GM13977 (cell line): ENCODE results near the gene KLHDC2.
"Not testable (repeated sequence)": the region's sequence is repeated elsewhere in the genome, so short reads cannot be mapped to it uniquely, and the experiment has no call there.

Experiments
- DNase-seq: peaks from one replicate; pipeline ENCODE4 v3.0.0; 2012; ENCODE audit warnings: low spot score
- CTCF ChIP-seq: IDR thresholded peaks from 2 replicates; pipeline ENCODE4 v1.5.1; 2012; ENCODE audit warnings: mild to moderate bottlenecking, control low read depth; ENCODE audit not compliant: insufficient read depth; ENCODE audit errors: extremely low read depth, missing control alignments
- in situ Hi-C: fragments of 300-500 bp; cut with MboI; formaldehyde crosslinking; loops from one replicate; pipeline ENCODE4 v1.12.0; 2022; ENCODE audit warnings: low sequenced_read_pairs, low pct_unique_long_range_greater_than_20kb, mixed read lengths, inconsistent platforms; ENCODE audit not compliant: unreplicated experiment

Gene KLHDC2

DNA sequence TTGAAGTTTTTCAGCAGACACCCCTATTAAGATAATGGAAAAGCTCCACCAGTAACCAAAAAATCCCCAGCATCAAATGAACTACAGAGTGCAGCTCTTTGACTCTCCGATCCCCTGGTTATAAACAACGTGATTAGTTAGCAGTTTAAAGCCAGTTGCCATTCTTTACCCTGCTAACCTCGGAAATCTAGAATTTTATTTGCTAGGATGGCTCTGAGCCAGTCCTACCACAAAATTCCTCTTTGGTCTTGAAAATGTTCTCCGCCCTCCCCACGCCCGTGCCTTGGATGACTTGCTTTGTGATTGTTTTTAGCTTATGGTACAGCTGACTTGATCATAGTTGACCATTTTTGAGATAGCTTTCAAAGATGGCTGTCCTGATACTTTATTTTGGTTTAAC lies 1.2 kb downstream of the KLHDC2 start:
- DNase-seq = no peak

DNA sequence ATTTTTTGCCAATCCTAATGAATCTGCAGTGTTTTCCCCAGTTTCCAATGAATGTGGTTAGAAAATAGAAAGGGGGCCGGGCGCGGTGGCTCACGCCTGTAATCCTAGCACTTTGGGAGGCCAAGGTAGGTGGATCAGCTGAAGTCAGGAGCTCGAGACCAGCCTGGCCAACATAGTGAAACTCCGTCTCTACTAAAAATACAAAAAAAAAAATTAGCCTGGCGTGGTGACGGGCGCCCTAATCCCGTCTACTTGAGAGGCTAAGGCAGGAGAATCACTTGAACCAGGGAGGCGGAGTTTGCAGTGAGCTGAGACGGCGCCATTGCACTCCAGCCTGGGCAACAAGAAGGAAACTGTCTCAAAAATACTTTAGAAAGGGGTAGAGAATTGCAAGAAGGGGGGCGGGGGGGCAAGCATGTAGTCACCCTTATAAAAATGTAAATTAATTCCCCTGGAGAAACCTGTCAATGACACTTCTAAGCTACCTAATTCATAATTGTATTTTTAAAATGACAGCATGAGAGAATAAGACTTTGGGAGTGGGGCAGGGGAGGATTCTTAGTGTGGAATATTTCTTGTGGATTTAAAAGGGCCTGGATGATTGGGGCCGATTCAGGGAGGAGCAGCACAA lies 1.7 kb downstream of the KLHDC2 start:
- in situ Hi-C loops = no loop called here
- no peak for TF ChIP-seq CTCF
- no peak for DNase-seq

More for the DNA sequence above, 1.2 kb downstream of the KLHDC2 start:
- in situ Hi-C loops = no loop called here
- no peak for TF ChIP-seq CTCF

DNA sequence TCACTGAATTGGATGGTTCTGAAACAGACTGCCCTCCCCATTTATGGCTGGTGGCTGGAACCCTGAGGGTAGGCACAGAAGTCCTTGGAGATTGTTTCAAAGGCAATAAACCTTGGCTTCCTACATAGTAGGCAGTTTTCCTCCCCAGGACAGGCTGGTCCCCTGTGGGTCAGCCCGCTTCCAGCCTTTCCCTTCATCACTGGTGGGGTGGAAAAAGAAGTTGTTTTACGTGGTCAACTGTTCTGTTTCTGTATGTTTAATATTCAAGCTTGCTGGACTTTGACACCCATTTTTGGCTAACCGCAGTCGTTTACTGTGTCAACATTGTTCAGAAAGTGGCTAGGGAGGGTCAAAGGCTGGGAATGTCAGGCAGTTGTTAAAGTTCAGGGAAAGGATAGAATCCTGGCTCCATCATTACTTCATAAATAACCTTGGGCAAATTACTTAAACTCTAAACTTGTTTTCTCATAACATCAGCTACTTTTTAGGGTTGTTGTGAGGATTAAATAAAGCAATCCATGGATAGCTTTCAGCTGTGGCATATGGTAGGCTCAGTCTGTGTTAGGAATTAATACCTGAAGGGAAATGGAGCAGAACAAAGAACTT lies 2.4 kb downstream of the KLHDC2 start:
- in situ Hi-C loops = no loop called here
- DNase-seq = no peak
- no peak for TF ChIP-seq CTCF

DNA sequence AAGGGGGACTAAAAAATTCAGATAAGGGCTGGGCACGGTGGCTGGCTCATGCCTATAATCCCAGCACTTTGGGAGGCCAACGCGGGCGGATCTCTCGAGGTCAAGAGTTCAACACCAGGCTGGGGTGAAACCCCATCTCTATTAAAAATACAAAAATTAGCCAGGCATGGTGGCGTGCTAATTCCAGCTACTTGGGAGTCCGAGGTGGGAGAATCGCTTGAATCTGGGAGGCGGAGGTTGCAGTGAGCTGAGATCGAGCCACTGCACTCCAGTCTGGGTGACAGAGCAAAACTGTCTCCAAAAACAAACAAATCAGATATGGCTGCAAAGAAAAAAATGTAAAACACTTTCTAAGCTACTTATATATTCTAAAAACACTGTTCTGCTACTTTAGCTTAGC lies 3.7 kb downstream of the KLHDC2 start:
- in situ Hi-C loops, DNase-seq: not testable (repeated sequence)

- in situ Hi-C loops = no loop called here
- no peak for TF ChIP-seq CTCF
- DNase-seq = no peak
Observed at GRCh38 chr14:49774106-49774505, 6.2 kb downstream of the KLHDC2 start.

DNA sequence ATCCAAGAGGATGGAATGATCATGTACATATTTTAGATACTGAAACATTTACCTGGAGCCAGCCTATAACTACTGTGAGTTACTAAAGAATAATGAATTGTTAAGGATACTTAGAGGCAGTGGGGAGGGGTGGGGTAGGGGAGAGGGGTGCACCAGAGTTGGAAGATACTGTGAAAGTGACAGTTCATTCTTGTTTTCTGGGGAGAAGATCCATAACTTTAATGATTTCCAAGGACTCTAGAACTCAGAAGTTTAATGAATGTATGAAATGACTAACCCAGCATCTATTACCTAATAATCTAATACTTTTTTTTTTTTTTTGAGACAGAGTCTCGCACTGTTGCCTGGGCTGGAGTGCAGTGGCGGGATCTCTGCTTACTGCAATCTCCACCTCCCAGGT lies 10.5 kb downstream of the KLHDC2 start:
- in situ Hi-C loops = no loop called here
- DNase-seq = no peak
- TF ChIP-seq CTCF = no peak

- in situ Hi-C loops, DNase-seq: not testable (repeated sequence)
Observed at GRCh38 chr14:49781040-49781439, 13.1 kb downstream of the KLHDC2 start.
